Stimulated activated CD8-positive, alpha-beta memory T cell treated with anti-CD3 and anti-CD28 coated beads, Interleukin-15, amount 100 ng/mL, for 48 hours (primary cell): ENCODE results near the gene PCAT7.

ENCODE experiments used
- DNase-seq, 2 donors: peaks; one replicate each; pipeline ENCODE4 v3.0.0-alpha.2; 2020; ENCODE audit warnings: low read depth in 2 of 2

The PCAT7 gene

DNA sequence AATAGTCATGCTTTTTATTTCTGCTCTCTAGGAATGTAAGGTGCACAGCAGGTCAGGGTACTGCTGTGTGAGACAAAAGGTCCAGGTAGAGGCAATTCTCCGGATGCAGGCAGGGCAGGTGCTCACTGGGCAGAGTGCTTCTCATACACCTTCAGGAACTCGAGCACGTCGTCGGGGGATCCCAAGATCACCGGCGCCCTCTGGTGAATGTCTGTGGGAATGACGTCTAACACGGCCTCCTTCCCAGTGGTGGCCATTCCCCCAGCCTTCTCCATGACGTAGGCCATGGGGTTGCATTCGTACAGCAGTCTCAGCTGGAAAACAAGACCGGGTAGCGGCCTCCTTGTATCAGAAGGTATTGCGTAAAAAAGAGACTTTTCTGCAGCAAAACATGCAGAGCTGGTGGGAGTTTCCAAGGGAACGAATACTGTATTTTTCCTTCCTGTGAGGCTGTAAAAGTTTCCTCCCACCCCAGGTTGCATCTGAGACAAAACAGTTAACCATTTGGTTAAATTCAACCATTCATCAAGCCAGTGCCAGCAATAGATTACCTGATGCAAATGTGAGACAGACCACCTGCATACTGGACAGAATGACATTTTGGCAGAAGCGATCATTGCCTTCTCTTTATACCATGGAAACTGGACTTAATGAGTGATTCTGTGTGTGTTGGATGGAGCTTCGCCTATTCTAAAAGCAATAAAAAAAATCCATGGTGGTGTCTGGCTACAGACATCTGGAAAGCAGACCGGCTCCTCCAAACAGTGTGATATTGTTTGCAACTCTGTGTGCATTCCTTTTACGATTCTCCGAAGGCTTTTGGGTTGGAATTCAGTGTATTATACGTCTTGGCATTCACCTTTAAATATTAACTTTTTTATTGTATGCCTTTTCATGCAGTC is 48.6 kb downstream of the PCAT7 start:
- peak; percentile 54 to 55 for DNase-seq

DNA sequence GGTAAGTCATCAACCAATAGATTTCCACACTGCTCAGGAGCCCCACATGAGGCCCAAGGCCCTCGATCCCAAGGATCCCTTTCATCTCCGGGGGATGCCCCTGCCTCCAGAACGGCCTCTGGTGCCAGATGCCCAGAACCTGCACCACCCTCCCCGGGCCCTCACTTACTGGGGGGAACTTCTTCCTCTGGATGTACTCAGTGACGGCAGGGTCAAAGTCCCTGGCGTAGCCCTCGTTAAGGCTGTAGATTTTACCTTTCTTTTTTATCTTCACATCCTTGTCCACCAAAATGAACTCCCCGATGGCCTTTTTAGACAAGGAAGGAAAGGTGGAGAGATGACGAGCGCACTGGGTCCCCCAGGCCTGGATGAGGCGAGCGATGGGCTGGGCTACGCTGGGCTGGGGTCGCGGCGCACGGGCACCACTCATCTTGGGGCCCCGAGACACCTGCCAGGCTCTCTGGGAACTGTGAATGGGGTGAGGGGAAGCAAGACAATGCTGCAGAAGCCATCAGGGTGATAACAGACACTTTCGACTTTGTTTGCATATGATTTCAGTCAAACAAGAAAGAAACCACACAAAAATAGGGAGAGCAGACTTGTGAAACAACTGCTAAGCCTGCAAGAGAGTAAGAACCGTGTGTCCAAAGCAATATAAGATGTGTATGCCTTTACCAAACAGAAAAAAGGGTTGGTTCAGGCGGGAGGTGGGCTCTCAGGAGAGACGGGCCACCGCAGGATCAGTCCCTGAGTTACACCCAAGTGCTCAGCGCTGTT is 52.0 kb downstream of the PCAT7 start:
- DNase-seq: no peak

DNA sequence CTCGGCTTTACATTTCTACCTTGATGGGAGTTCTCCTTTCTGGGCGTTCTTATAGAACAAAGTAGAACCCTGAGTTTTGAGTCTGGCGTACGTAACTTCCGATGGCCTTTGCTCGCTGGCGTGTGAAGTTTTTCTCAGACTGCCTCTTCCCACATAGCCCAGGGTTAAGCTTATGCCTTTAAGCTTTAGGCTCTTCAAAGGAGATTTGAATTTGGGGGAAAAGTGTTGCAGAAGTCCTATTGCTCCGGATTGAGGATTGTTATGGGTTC is 52.5 kb downstream of the PCAT7 start:
- DNase-seq: no peak

DNA sequence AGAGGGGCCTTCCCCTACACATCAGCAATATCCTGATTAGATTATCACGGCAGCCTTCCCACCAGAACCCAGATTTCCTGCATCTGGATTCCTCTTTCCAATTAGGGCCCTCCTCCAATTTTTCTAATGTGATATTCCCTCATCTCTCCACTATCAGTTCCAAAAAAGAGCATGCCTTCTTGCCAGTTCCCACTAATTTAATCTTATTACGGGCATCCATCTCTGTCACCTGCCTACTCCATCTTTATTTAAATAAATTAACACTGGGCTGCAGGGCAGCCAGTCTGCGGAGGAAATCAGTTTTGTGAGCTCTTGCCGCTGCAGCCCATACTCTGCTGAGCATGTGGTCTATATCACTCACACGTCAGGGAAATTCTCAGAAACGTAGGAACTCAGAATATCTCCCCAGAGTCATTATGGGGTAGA is 55.3 kb downstream of the PCAT7 start:
- DNase-seq: no peak

DNA sequence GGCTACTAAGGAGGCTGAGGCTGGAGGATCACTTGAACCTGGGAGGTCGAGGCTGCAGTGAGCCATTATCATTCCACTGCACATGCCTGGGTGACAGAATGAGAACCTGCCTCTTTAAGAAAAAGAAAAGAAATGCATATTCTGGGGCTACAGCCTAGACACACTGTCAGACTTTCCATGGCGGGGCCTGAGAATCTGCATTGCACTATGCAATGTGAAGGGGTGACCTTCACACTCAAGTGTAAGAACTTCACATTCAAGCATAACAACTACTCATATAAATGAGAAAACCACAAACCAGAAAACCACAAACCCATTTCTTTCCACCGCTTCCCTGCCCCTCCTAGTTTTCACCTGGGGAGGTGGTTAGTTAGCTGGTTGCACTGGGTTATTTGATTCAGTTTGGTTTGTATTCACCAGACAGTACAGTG is 56.8 kb downstream of the PCAT7 start:
- peak; percentile 45 to 63 for DNase-seq

DNA sequence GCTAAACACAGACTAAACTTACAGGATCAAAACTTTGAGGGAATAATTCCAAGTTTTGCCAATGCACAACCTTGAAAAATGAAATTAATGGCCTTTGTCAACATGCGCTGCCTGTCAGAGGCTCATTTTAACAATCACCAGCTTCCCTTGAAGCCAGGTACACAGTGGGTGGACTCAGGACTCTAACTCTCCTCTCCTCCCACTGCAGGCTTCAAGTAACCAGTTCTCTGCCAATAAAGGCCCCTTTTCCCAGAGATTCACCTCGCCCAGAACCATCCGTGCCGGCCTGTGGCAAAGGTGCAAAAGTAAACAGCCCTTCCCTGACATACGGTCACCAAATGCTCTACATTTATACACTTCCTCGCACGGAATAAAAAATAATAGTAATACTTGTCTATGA is 57.2 kb downstream of the PCAT7 start:
- no peak for DNase-seq

DNA sequence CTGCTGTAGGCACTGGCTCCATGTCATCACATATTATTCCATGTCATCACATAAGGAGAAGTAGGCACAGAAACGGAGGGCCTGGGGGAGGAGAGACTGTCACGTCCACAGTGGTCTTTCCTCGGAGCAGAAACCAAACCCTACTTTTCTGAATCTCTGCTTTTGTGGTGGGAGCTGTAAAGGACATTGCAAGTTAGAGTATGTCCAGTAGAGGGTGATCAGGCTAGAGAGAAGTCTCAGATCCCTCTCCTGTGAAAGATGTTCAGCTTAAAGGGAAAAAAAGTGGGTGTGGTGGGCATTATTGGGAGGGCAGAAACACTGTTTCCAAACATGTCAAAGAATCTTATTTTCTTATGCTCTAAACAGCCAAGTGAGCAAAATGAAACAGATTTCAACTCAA is 58.1 kb downstream of the PCAT7 start:
- DNase-seq: no peak

DNA sequence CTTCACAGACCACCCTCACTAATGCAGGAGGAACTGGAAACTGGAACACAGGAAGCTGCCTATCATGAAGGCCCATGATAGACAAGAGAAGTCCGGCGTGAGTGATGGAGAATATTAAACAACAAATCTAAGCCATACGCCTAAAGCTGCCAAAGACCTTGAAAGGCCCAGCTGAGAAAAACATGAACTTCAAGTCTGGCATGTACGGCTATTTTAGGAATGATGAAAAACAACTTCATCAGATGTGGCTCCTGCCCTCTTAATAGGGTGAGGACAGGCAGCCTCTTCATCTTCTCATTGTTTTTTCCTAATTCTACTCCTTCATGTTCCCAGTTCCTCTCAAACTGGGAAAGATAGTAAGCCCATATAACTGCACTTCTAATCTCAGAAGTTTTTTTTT is 64.1 kb downstream of the PCAT7 start:
- no peak for DNase-seq
